Caco-2 (cell line): ENCODE results near the gene P2RY6. TPM values are rescaled to one million over a fixed set of nuclear protein-coding genes. Genes with fewer than 3 reads are reported as not detected.
A peak's percentile ranks its signal among the peaks of the same experiment; 100 is the strongest.

Experiments
- BruUV-seq: library from RNA; stranded (reverse); fragments of 400-500 nt; replicated peaks from 2 replicates; lab custom pipeline; 2021; lab: Mats Ljungman, UMichigan
- CTCF ChIA-PET: fragments of 300-600 bp; sonication (Branson Sonifier 250); formaldehyde crosslinking; loops from one replicate; lab custom pipeline; 2022; ENCODE audit warnings: antibody characterized with exemption; lab: Charles Lee
- POLR2A ChIA-PET: fragments of 300-600 bp; sonication (Branson Sonifier 250); formaldehyde crosslinking; loops from one replicate; lab custom pipeline; 2022; ENCODE audit warnings: antibody characterized with exemption; lab: Charles Lee
- DNase-seq, 2 experiments: peaks; one replicate each; pipeline versions ENCODE4 v3.0.0 to v3.0.0-alpha.2; 2020 to 2022
- H3K27me3 ChIP-seq: replicated peaks from 2 replicates; pipeline ENCODE4 v1.6.0; 2011; ENCODE audit warnings: low read length; ENCODE audit not compliant: control insufficient read depth, insufficient read depth
- H3K36me3 ChIP-seq: 2 replicates; pipeline ENCODE4 v1.5.1; 2011; ENCODE audit warnings: low read length; ENCODE audit not compliant: control insufficient read depth, insufficient read depth
- H3K4me1 ChIP-seq: fragments of 250-450 bp; sonication (Bioruptor Pico); 2 replicates; pipeline ENCODE4 v1.5.1; 2020; ENCODE audit warnings: mild to moderate bottlenecking
- H3K4me3 ChIP-seq: 2 replicates; pipeline ENCODE4 v1.5.1; 2011; ENCODE audit warnings: low read depth, mild to moderate bottlenecking, control low read depth, low read length
- H3K9me3 ChIP-seq: fragments of 250-450 bp; sonication (Bioruptor Pico); 2 replicates; pipeline ENCODE4 v1.5.1; 2020; ENCODE audit warnings: mild to moderate bottlenecking, moderate library complexity
- H3K27ac Mint-ChIP-seq: one replicate; pipeline ENCODE4 v1.8.0; 2022; ENCODE audit warnings: mixed read lengths; ENCODE audit not compliant: unreplicated experiment
- H3K27me3 Mint-ChIP-seq: one replicate; pipeline ENCODE4 v1.8.0; 2022; ENCODE audit warnings: mixed read lengths; ENCODE audit not compliant: insufficient read depth, unreplicated experiment
- H3K36me3 Mint-ChIP-seq: one replicate; pipeline ENCODE4 v1.8.0; 2022; ENCODE audit warnings: mild to moderate bottlenecking, mixed read lengths; ENCODE audit not compliant: insufficient read depth, unreplicated experiment
- H3K4me1 Mint-ChIP-seq: one replicate; pipeline ENCODE4 v1.8.0; 2022; ENCODE audit warnings: low read depth, mixed read lengths; ENCODE audit not compliant: unreplicated experiment
- H3K4me3 Mint-ChIP-seq: one replicate; pipeline ENCODE4 v1.8.0; 2022; ENCODE audit warnings: mild to moderate bottlenecking, moderate library complexity, mixed read lengths; ENCODE audit not compliant: unreplicated experiment
- H3K9me3 Mint-ChIP-seq: one replicate; pipeline ENCODE4 v1.8.0; 2022; ENCODE audit warnings: mixed read lengths; ENCODE audit not compliant: unreplicated experiment
- CTCF ChIP-seq, 2 experiments: fragments of 200-600 bp in 1 of 2; IDR thresholded peaks; 1 replicate in 1 of 2; 2 replicates in 1 of 2; pipeline versions ENCODE4 v1.5.1 to v1.8.0; 2011 to 2022; ENCODE audit warnings: antibody characterized with exemption in 1 of 2, control low read depth in 1 of 2, inconsistent platforms in 1 of 2, low read depth in 1 of 2, low read length in 1 of 2, mild to moderate bottlenecking in 1 of 2, moderate library complexity in 1 of 2; ENCODE audit not compliant: insufficient read depth in 1 of 2, severe bottlenecking in 1 of 2, unreplicated experiment in 1 of 2
- intact Hi-C: fragments of 100-400 bp; cut with micrococcal nuclease; formaldehyde crosslinking; loops from one replicate; pipeline ENCODE4 v1.10.0; 2022; ENCODE audit not compliant: unreplicated experiment
- total RNA-seq: library from RNA; stranded (reverse); gene quantifications from 2 replicates; pipeline ENCODE4 v1.2.3, GENCODE V29; 2022

The P2RY6 gene
- total RNA-seq, 1 experiment from 2014 or later: 55.7 TPM

GRCh38 chr11:73338279-73338678 is 66.1 kb downstream of the P2RY6 start:
- Mint-ChIP-seq H3K27ac (no peak overlapping the region), H3K4me1 (peaks cover 12% of the 10 kb centered on the region), H3K9me3 (no peaks in the 10 kb centered on the region), H3K36me3 (peaks cover 41% of the 10 kb centered on the region), H3K4me3 (no peak overlapping the region), H3K27me3 (no peaks in the 10 kb centered on the region)
- no peak for DNase-seq
- TF ChIP-seq CTCF (IDR thresholded peaks at IDR 0.05; ENCODE audit: insufficient read depth in 1 of 2, low read depth in 1 of 2, low read length in 1 of 2, severe bottlenecking in 1 of 2, unreplicated experiment in 1 of 2): no peak
- BruUV-seq: no TSS peak
- no peaks in the 10 kb centered on the region for H3K9me3 ChIP-seq
- H3K4me3 ChIP-seq: no peak overlapping the region
- H3K4me1 ChIP-seq: peaks cover 25% of the 10 kb centered on the region
- intact Hi-C loops: no loop called here
- POLR2A ChIA-PET: no interaction called here
- no peaks in the 10 kb centered on the region for H3K27me3 ChIP-seq
- peaks cover 5% of the 10 kb centered on the region for H3K36me3 ChIP-seq
- CTCF ChIA-PET: interaction anchor here (3.9 to 7.0 kb wide), 2 partner anchors 12 to 31 kb away, joined by 52 to 285 read pairs; partner anchors contain the start of gene ARHGEF17

GRCh38 chr11:73340164-73340563 is 68.0 kb downstream of the P2RY6 start:
- Histone ChIP-seq H3K36me3 (peaks cover 5% of the 10 kb centered on the region), H3K27me3 (no peaks in the 10 kb centered on the region), H3K4me3 (no peak overlapping the region), H3K4me1 (peaks cover 8% of the 10 kb centered on the region), H3K9me3 (no peaks in the 10 kb centered on the region)
- intact Hi-C loops: no loop called here
- TF ChIP-seq CTCF (IDR thresholded peaks at IDR 0.05; ENCODE audit: insufficient read depth in 1 of 2, low read depth in 1 of 2, low read length in 1 of 2, severe bottlenecking in 1 of 2, unreplicated experiment in 1 of 2): no peak
- Mint-ChIP-seq H3K4me1 (no peaks in the 10 kb centered on the region), H3K27ac (no peak overlapping the region), H3K27me3 (no peaks in the 10 kb centered on the region), H3K4me3 (no peak overlapping the region), H3K9me3 (no peaks in the 10 kb centered on the region), H3K36me3 (peaks cover 41% of the 10 kb centered on the region)
- CTCF ChIA-PET: interaction anchor here (1.2 to 3.2 kb wide), 2 partner anchors 11 to 20 kb away, joined by 3 to 18 read pairs; no protein-coding TSS in a partner anchor
- POLR2A ChIA-PET: no interaction called here
- DNase-seq: no peak
- no TSS peak for BruUV-seq

DNA sequence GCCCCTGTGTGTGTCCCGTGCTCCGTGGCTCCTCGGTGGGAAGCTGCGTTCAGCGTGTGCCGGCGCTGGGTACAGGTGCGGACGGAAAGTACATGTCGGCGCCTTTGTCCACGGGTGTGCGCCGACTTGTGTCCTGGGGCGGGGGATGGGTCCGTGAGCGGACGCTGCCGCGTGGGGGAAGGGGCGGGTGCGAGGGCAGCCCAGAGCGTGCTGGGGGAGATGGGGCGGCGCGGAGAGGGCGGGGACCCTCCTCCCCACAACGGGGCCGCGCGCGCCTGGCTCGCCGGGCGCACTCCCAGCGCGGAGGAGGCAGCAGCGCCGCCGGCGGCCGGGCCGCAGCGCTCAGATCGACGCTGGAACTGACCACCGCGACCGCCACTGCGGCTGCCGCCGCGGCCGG is 70.5 kb downstream of the P2RY6 start:
- Mint-ChIP-seq H3K4me3 (peak overlapping the region; percentile 58), H3K27ac (no peak overlapping the region), H3K9me3 (no peaks in the 10 kb centered on the region), H3K4me1 (no peaks in the 10 kb centered on the region), H3K36me3 (peaks cover 29% of the 10 kb centered on the region), H3K27me3 (no peaks in the 10 kb centered on the region)
- ChIA-PET CTCF (interaction anchor here (3.2 kb wide), 1 partner anchor 8 kb away, joined by 18 read pairs; no protein-coding TSS in a partner anchor), POLR2A (no interaction called here)
- Histone ChIP-seq H3K4me3 (peak overlapping the region; percentile 31), H3K4me1 (no peaks in the 10 kb centered on the region), H3K9me3 (no peaks in the 10 kb centered on the region), H3K36me3 (0 out of 2 replicates have a peak, but pooled peaks cover 4% of the 10 kb centered on the region), H3K27me3 (no peaks in the 10 kb centered on the region)
- no peak for DNase-seq
- TF ChIP-seq CTCF (IDR thresholded peaks at IDR 0.05; ENCODE audit: insufficient read depth in 1 of 2, low read depth in 1 of 2, low read length in 1 of 2, severe bottlenecking in 1 of 2, unreplicated experiment in 1 of 2): no peak
- intact Hi-C loops: no loop called here
- no TSS peak for BruUV-seq
